Measurements from ENCODE around the gene EHD4.
A peak's percentile ranks its signal among the peaks of the same experiment; 100 is the strongest.

The EHD4 gene

GRCh38 chr15:41874736-41875135, 97.6 kb downstream of the EHD4 start:
- no peak for DNase-seq

DNA sequence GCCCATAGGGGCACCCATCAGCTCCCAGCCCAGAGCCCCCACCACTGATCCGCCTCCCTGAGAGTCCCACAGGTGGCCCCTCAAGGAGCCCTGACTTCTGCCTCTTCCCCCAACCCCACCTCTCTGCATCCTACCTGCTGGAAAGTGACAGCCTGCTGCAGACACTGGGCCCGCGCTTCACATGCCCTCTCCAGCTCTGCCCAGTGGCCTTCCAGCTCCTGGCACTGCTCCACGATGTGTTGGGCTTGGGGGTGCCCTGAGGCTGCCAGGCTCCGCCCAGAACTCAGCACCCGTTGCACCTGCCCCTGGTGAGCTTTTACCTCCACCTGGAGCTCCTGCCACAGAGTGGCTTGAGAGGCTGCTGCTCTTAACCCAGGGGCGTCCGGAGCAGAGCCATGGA, 98.6 kb downstream of the EHD4 start:
- DNase-seq = no peak

DNA sequence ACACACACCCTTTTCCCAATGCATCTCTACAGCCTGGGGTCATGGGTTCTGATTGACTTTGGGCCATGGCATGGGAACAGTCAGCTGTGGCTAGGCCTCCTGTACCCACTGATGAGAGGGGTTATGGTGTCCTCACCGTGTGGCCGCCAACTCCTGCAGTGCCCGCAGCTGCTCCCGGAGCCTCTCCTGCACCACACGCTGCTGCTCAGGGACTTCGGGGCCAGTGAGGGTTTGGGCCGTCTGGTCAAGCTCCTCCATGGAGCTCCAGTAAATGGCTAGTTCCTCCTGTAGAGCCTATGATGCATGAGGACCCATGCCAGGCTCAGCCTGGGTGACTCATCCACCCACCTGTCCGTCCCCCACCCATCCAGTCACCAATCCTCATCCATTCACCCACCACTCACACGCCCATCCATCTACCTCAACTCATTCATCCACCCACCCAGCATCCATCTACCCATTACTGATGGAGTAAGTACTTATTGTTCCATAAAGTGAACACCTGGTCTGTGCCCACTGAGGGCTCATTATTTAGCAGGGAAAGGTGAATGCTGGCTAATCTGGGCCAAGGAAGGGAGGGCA, 100.1 kb downstream of the EHD4 start:
- DNase-seq = no peak

- no peak for DNase-seq
Observed at GRCh38 chr15:41871175-41871905, 101.0 kb downstream of the EHD4 start.

DNA sequence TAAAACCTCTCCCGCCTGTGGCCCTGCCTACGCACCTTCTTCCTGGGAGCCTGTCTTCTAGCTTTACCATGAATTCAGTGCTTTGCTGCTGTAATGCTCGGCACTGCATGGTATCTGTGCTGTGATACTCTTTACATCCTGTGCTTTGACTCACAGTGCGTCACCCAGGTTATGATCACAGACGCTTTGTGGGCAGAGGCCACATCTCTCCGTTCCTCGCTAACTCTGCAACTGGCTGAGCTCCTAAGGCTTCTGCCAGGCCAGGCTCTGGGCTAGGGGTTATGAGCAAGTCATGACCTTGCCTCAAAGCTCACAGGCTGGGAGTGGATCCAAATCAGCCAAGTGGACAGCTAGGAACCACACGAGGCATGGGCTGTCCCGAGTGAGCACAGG, 101.7 kb downstream of the EHD4 start:
- peak; percentile 40 for DNase-seq

- no peak for DNase-seq
Observed at GRCh38 chr15:41869770-41870688, 102.3 kb downstream of the EHD4 start.

DNA sequence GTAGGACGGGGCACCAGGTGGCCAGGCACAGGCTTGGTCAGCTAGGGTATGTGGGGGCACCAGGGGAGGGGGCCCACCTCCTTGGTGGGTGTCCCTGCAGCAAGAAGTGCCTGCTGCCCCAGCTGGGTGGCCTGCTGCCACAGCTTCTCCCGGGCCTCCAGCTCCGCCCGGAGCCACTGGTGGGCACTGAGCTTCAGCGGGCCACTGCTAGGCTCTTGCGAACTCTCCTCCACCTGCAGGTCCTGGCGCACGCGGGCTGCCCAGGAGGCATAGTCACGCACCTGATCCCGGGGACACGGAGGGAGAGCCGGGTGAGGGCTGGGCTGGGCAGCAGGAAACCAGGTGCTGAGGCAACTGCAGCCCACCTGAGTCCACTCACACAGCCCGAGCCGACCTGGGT, 104.0 kb downstream of the EHD4 start:
- DNase-seq = no peak

GRCh38 chr15:41866872-41867579, 105.3 kb downstream of the EHD4 start:
- no peak for DNase-seq

DNA sequence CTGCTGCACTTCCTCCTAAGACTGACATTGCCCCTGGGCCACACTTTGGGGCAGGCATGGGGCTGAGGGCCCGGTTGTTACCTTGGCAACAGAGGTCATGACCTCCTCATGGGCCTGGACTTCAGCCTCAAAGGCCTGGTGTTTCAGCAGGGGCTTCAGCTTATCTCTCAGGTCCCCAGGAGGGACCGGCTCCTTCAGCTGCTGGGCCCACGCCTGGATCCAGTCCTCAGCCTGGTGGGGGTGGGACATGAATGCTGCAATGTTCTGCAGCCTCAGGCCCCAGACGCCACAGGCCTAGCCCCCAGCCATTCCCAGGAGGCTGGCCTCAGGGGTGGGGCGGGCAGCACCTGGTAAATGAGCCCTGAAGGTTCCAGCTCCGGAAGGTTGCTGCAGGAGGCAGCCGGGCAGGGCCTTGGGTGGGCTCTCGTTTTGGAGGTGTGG, 106.1 kb downstream of the EHD4 start:
- no peak for DNase-seq

- no peak for DNase-seq
Observed at GRCh38 chr15:41865490-41866055, 106.8 kb downstream of the EHD4 start.

DNA sequence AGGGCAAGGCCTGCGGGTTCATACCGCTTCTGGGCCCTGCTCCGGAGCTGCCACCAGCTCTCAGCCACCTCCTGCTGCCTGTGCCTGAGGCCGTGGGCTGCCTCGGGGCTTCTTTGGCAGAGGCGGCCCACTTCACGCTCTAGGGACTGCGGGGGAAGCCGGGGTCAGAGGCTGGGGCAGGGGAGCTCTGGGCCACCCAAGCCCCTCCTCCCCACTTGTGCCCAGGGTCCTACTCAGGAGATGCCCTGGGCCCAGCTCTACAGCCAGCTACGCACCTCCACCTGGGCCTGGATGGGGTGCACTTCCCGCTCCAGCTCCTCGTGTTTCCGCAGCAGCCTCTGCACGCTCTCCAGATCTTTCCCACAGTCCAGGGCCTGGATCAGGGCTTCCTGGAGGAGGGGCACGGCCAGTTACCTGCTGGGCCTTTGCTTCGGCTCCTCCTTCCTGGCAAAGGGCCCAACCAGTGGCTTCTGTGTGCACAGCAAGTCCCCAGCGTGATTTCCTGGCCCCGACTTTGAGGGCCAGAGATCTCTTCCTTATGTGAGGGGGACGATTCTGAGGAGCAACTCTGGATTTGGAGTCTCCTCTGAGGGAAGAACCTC, 109.7 kb downstream of the EHD4 start:
- DNase-seq = no peak

DNA sequence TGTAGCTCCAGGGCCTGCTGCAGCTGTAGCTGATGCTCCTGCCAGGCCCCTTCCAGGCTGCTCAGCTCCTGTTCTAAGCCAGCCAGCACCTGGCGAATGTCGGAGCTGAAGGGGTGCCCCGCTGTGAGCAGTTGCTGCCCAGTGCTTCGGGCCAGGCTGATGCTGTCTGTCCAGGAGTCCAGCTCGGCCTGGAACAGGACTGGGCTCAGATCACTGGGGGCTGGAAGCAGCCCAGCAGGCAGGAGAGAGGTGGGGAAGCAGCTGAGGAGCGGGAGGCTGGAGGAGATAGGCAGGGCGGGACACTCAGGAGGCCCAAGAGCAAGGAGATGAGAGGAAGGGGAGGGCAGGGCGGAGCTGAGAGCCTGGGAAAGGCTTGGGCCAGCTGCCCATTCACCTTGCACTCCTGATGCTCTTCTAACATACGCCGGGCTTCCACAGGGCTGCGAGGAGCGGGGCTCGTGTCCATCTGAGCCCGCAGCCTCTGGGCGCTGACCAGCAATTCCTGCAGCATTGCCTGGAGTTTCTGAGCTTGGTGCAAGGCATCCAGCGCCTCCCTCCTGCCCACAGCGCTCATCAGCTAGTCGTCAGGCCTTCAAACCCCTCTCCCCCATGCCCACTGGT, 110.5 kb downstream of the EHD4 start:
- no peak for DNase-seq

DNA sequence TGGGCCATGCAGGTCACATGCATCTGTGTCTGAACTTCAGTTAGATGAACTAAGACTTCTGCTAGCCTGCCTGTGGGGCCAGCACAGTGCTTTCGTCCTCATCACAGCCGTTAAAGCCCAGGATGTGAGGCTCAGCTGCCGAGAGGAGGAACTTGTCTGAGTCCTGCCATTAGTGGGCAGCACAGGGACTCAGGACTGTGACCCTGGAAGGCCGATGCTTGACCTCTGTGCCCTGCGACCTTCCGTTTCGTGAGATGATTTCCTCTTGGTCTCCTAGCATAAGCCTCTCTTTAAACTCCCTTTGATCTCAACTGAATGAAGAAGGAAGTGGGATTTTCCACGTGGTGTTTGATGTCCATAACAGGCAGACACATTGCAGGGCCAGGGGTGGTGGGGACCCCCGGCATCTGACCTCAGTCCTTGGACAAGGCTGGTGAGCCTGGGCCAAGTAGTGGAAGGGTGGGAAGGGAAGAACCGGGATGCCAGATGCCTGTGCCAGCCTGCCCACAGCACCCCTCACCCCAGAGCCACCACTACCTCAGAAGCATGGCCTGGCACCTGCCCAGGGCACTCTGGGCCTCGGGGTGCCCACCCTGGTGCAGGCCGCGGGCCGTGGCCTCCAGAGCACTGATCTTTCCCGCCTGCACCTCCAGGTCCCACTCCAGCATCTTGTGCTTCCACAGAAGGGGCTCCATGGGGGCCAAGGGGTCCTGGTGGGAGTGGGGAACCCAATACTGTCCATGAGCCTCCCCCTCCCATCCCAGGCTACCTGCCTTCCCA, 112.1 kb downstream of the EHD4 start:
- peak; percentile 16 for DNase-seq

DNA sequence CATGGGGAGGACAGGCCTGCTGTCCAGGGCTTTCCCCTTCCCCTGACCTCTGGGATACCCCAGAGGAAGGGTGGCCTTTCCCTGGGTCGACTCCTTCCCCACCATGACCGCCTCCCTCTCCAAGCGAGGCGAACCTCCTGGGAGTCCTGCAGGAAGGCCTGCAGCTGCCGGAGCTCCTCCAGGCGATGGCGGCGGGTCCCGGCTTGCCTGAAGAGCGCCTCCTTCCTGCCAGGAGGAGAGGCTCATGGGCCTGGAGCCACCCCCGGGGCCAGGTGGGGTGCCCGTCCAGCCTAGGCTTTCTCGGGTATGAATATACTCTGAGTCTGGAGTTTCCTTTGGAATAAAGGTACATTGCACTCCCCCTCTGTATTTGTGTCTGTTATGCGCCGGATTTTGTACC, 113.6 kb downstream of the EHD4 start:
- DNase-seq = no peak

- no peak for DNase-seq
Observed at GRCh38 chr15:41857316-41857715, 115.0 kb downstream of the EHD4 start.

DNA sequence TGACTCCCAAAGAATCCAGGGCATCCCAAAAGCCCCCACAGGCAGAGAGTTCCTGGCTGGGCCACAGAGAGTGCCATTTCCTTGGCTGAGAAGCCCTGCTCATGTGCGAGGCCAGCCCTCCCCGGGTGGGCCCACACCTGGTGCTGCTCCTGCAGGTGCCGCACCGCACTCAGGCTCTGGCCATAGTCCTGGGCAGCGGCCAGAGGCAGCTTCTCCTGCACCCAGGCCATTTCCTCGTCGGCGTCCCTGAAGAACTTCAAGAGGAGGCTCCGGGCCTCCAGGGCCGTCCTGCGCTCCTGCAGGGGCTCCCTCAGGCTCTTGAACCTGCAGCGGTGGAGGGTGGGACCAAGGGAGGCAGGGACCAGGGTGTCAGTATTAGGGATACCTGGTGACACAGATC, 115.6 kb downstream of the EHD4 start:
- DNase-seq = no peak

DNA sequence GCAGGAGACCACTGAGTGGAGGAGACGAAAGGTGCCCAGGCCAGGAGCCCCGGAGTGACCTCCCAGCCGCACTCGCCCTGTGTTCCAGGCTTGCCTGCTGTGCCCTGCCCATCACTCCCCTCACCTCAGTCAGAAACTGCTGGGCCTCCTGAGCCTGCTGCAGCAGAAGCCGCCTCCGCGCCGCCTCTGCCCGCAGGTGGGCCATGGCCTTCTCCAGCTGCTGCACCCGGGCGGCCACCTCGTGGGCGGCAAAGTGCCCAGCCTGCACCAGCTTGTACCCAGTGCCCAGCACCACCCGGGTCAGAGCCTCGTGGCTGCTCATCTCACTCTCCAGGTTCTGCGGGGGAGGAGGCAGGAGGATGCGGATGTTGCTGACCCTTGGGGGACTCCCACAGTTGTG, 116.1 kb downstream of the EHD4 start:
- no peak for DNase-seq

DNA sequence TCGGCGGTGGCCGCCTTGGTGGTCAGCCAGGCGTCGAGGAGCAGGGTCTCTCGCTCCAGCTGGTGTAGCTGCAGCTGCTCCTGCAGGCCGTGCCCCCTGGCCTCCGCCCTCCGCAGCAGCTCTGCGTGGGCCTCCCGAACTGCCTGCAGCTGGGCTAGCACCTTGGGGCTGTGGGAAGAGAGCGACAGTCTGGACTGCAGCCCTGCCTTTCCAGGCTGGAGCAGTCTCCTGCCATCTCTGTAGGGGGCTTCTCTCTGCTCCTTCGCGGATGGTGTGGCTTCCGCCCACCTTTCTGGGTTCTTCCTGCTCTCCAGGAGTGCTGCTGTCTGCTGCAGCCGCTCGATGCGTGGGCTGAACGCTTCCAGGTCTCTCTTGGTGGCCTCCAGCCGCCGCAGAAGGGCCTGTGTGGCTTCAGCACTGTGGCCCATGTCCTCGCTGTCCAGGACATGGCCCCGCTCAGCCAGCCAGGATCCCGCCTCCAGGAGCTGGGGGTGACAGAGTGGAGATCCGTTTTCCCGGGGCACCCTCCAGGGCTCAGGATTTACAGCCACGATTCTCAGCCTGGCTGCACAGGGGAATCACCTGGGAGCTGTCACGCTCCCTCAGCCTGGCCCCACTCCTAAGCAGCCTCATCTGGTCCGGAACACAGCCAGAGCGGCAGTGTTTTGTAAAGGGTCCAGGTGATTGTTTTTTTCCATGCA, 116.9 kb downstream of the EHD4 start:
- no peak for DNase-seq

GRCh38 chr15:41854443-41854842, 117.9 kb downstream of the EHD4 start:
- no peak for DNase-seq

DNA sequence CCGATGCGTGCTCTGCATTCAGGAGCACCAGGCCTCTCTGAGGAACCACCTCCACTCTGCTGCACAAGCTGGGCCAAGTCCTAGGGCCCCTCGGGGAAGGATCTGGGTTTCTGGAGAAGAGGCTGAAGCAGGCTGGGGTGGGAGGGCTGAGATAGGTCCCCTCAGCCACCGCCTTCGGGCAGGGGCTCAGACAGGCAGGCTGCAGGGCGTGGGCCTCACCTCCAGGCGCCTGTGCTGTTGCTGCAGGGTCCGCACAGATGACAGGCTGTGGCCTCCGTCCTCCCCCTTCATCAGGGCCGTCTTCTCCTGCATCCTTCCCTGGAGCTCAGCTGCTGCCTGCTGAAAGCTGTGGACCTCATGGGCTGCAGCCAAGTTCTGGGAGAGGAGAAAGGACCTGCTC, 118.5 kb downstream of the EHD4 start:
- no peak for DNase-seq
